AG04450 (cell line): Measurements from ENCODE around the gene STAB1. TPM values are rescaled to one million over a fixed set of nuclear protein-coding genes. Genes with fewer than 3 reads are reported as not detected.

ENCODE experiments used
- CTCF ChIA-PET: fragments of 300-600, 350-600 bp; formaldehyde crosslinking; extraction: SDS; loops from one replicate; lab custom pipeline; 2022; ENCODE audit warnings: antibody characterized with exemption, inconsistent platforms; lab: Charles Lee
- POLR2A ChIA-PET: fragments of 350-600 bp; formaldehyde crosslinking; extraction: SDS; loops from one replicate; lab custom pipeline; 2021; ENCODE audit warnings: antibody characterized with exemption, inconsistent platforms; lab: Yijun Ruan, JAX
- DNase-seq: peaks from one replicate; pipeline ENCODE4 v3.0.0-alpha.2; 2011; ENCODE audit warnings: low read depth, low spot score
- H3K27ac ChIP-seq: one replicate; pipeline ENCODE4 v1.5.1; 2012; ENCODE audit warnings: low read depth, low read length, control low read depth
- H3K27me3 ChIP-seq: one replicate; pipeline ENCODE4 v1.6.0; 2012; ENCODE audit warnings: low read length; ENCODE audit not compliant: control insufficient read depth, insufficient read depth
- H3K4me3 ChIP-seq: 2 replicates; pipeline ENCODE4 v1.5.1; 2011; ENCODE audit warnings: mild to moderate bottlenecking, low read depth, low read length, control low read depth
- H3K9me3 ChIP-seq: 2 replicates; pipeline ENCODE4 v1.5.1; 2012; ENCODE audit warnings: low read length; ENCODE audit not compliant: control insufficient read depth, insufficient read depth
- CTCF ChIP-seq: IDR thresholded peaks from 2 replicates; pipeline ENCODE4 v1.5.1; 2011; ENCODE audit warnings: low read depth, low read length, control low read depth, inconsistent platforms
- polyA plus RNA-seq: library from polyadenylated mRNA; depleted of rRNA; stranded (reverse); fragments of >200 nt; gene quantifications from 2 replicates; pipeline ENCODE4 v1.2.3, GENCODE V29; 2011

Gene STAB1
- polyA plus RNA-seq, 1 experiment: 0.02 TPM

- TF ChIP-seq CTCF: no peak
- Histone ChIP-seq H3K27me3 (no peaks in the 10 kb centered on the region), H3K4me3 (no peak overlapping the region), H3K9me3 (no peaks in the 10 kb centered on the region), H3K27ac (no peak overlapping the region)
- no peak for DNase-seq
- ChIA-PET POLR2A (no interaction called here), CTCF (no interaction called here)
Observed at GRCh38 chr3:52493232-52494017, 1.7 kb upstream of the STAB1 start.

GRCh38 chr3:52494445-52494844 is 693 bp upstream of the STAB1 start:
- POLR2A ChIA-PET: interaction anchor here (1.0 kb wide), 1 partner anchor 42 kb away, joined by 3 read pairs; the partner anchor contains the start of gene UQCC5
- no peak for TF ChIP-seq CTCF
- Histone ChIP-seq H3K4me3 (no peak overlapping the region), H3K27me3 (no peaks in the 10 kb centered on the region), H3K9me3 (no peaks in the 10 kb centered on the region), H3K27ac (no peak overlapping the region)
- no peak for DNase-seq
- CTCF ChIA-PET: no interaction called here

- no peak overlapping the region for H3K4me3 ChIP-seq
- ChIA-PET CTCF (no interaction called here), POLR2A (no interaction called here)
- no peak overlapping the region for H3K27ac ChIP-seq
- no peaks in the 10 kb centered on the region for H3K27me3 ChIP-seq
- DNase-seq: no peak
- no peaks in the 10 kb centered on the region for H3K9me3 ChIP-seq
- TF ChIP-seq CTCF: no peak
Observed at GRCh38 chr3:52495777-52496602, 852 bp downstream of the STAB1 start.

- no peak overlapping the region for H3K27ac ChIP-seq
- POLR2A ChIA-PET: interaction anchor here (1.0 to 1.6 kb wide), 2 partner anchors 9 to 38 kb away, joined by 3 to 6 read pairs; partner anchors contain the start of gene UQCC5
Observed at GRCh38 chr3:52498137-52499054, 3.3 kb downstream of the STAB1 start.

More at GRCh38 chr3:52498137-52499054, 3.3 kb downstream of the STAB1 start:
- Histone ChIP-seq H3K27me3 (no peaks in the 10 kb centered on the region), H3K4me3 (no peak overlapping the region), H3K9me3 (no peaks in the 10 kb centered on the region)
- no peak for DNase-seq
- CTCF ChIA-PET: no interaction called here
- no peak for TF ChIP-seq CTCF
